Fibroblast of lung (primary cell): ENCODE results near the gene ZNF608.

ENCODE experiments used
- CTCF ChIP-seq, 2 donors: IDR thresholded peaks in 1 of 2; conservative IDR thresholded peaks in 1 of 2; 1 replicate in 1 of 2; 2 replicates in 1 of 2; pipeline ENCODE4 v1.5.1; 2011 to 2012; ENCODE audit warnings: low read length in 2 of 2, control low read depth in 1 of 2, inconsistent platforms in 1 of 2, low read depth in 1 of 2, mild to moderate bottlenecking in 1 of 2
- EZH2 ChIP-seq: IDR thresholded peaks from 2 replicates; pipeline ENCODE4 v1.5.1; 2012; ENCODE audit warnings: low read length, control low read depth, mild to moderate bottlenecking; ENCODE audit errors: missing control alignments

GRCh38 chr5:124745928-124746915 lies at the start of gene ZNF608:
- no peak for TF ChIP-seq CTCF (conservative IDR thresholded peaks at IDR 0.05 in 1 of 2, IDR thresholded peaks at IDR 0.05 in 1 of 2; ENCODE audit: low read depth in 1 of 2, low read length in 2 of 2)
- TF ChIP-seq EZH2 = no peak
